ENCODE measurements around the gene LASP1NB.
"Not testable (repeated sequence)": the region's sequence is repeated elsewhere in the genome, so short reads cannot be mapped to it uniquely, and the experiment has no call there.

The LASP1NB gene

GRCh38 chr17:38970128-38970527 lies 44.7 kb downstream of the LASP1NB start:
- no peaks in the 10 kb centered on the region for H3K9me3 ChIP-seq (ENCODE audit: control insufficient read depth, insufficient read depth, low read length)
- no peaks in the 10 kb centered on the region for H3K36me3 ChIP-seq (ENCODE audit: control insufficient read depth, insufficient read depth, low read length)
- no peaks in the 10 kb centered on the region for H3K27me3 ChIP-seq (ENCODE audit: control insufficient read depth, insufficient read depth, low read length)
- no peak overlapping the region for H3K4me3 ChIP-seq (ENCODE audit: low read depth, low read length)
- H3K27ac ChIP-seq (ENCODE audit: low read depth, low read length): no peak overlapping the region
- peaks cover 7% of the 10 kb centered on the region for H3K4me1 ChIP-seq (ENCODE audit: control insufficient read depth, insufficient read depth, low read length)
- H3K9ac ChIP-seq (ENCODE audit: low read depth, low read length): no peak overlapping the region

- H3K27me3 ChIP-seq (ENCODE audit: control insufficient read depth, insufficient read depth, low read length): no peaks in the 10 kb centered on the region
- H3K4me1 ChIP-seq (ENCODE audit: control insufficient read depth, insufficient read depth, low read length): peaks cover 7% of the 10 kb centered on the region
- no peaks in the 10 kb centered on the region for H3K36me3 ChIP-seq (ENCODE audit: control insufficient read depth, insufficient read depth, low read length)
- H3K4me3 ChIP-seq (ENCODE audit: low read depth, low read length): no peak overlapping the region
- H3K9ac ChIP-seq (ENCODE audit: low read depth, low read length): no peak overlapping the region
- H3K27ac ChIP-seq (ENCODE audit: low read depth, low read length): no peak overlapping the region
- H3K9me3 ChIP-seq (ENCODE audit: control insufficient read depth, insufficient read depth, low read length): no peaks in the 10 kb centered on the region
These were observed 45.4 kb downstream of the LASP1NB start for GRCh38 chr17:38970804-38971203.

DNA sequence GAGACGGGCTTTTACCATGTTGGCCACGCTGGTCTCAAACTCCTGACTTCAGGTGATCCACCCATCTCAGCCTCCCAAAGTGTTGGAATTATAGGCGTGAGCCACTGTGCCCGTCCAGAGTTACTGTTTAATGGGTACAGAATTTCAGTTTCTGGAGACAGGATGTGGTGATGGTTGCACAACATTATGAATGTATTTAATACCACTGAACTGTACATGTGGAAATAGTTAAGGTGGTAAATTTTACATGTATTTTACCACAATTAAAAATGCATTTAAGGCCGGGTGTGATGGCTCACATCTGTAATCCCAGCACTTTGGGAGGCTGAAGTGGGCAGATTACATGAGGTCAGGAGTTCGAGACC lies 50.8 kb downstream of the LASP1NB start:
- H3K9ac ChIP-seq (ENCODE audit: low read depth, low read length); H3K4me3 ChIP-seq (ENCODE audit: low read depth, low read length); H3K27me3 ChIP-seq (ENCODE audit: control insufficient read depth, insufficient read depth, low read length); H3K9me3 ChIP-seq (ENCODE audit: control insufficient read depth, insufficient read depth, low read length); H3K4me1 ChIP-seq (ENCODE audit: control insufficient read depth, insufficient read depth, low read length); H3K36me3 ChIP-seq (ENCODE audit: control insufficient read depth, insufficient read depth, low read length); H3K27ac ChIP-seq (ENCODE audit: low read depth, low read length): not testable (repeated sequence)

GRCh38 chr17:38978180-38978579 lies 52.8 kb downstream of the LASP1NB start:
- H3K27ac ChIP-seq (ENCODE audit: low read depth, low read length): no peak overlapping the region
- no peak overlapping the region for H3K4me3 ChIP-seq (ENCODE audit: low read depth, low read length)
- H3K27me3 ChIP-seq (ENCODE audit: control insufficient read depth, insufficient read depth, low read length): no peaks in the 10 kb centered on the region
- H3K36me3 ChIP-seq (ENCODE audit: control insufficient read depth, insufficient read depth, low read length): no peaks in the 10 kb centered on the region
- H3K9ac ChIP-seq (ENCODE audit: low read depth, low read length): no peak overlapping the region
- H3K9me3 ChIP-seq (ENCODE audit: control insufficient read depth, insufficient read depth, low read length): no peaks in the 10 kb centered on the region
- no peaks in the 10 kb centered on the region for H3K4me1 ChIP-seq (ENCODE audit: control insufficient read depth, insufficient read depth, low read length)
